PC-9 (cell line): Measurements from ENCODE around the gene EFCAB7. TPM values are rescaled to one million over a fixed set of nuclear protein-coding genes. Genes with fewer than 3 reads are reported as not detected.

Experiments used
- BruUV-seq: library from RNA; stranded (reverse); fragments of 400-500 nt; replicated peaks from 2 replicates; lab custom pipeline; 2021; lab: Mats Ljungman, UMichigan
- CTCF ChIA-PET: fragments of 300-600 bp; sonication (Branson Sonifier 250); formaldehyde crosslinking; loops from one replicate; lab custom pipeline; 2022; ENCODE audit warnings: antibody characterized with exemption; lab: Charles Lee
- POLR2A ChIA-PET: fragments of 300-600 bp; sonication (Branson Sonifier 250); formaldehyde crosslinking; loops from one replicate; lab custom pipeline; 2022; ENCODE audit warnings: antibody characterized with exemption; ENCODE audit not compliant: unreplicated experiment; lab: Charles Lee
- DNase-seq, 2 experiments: peaks; one replicate each; pipeline versions ENCODE4 v3.0.0 to v3.0.0-alpha.2; 2015 to 2022; ENCODE audit warnings: mixed read lengths in 1 of 2
- H2AFZ ChIP-seq: fragments of 200-600 bp; sonication (generic); 2 replicates; pipeline ENCODE4 v1.8.1; 2017; ENCODE audit warnings: antibody characterized with exemption
- H3F3A ChIP-seq: fragments of 200-600 bp; sonication (generic); 2 replicates; pipeline ENCODE4 v1.8.1; 2017; ENCODE audit warnings: antibody characterized with exemption, mild to moderate bottlenecking, low read depth; ENCODE audit not compliant: insufficient read depth
- H3K27ac ChIP-seq: fragments of 200-600 bp; sonication (generic); 2 replicates; pipeline ENCODE4 v1.6.1; 2016; ENCODE audit warnings: mixed run types
- H3K27me3 ChIP-seq: fragments of 200-600 bp; sonication (generic); 2 replicates; pipeline ENCODE4 v1.6.1; 2016; ENCODE audit warnings: low read depth, mixed run types; ENCODE audit not compliant: insufficient read depth
- H3K36me3 ChIP-seq: fragments of 200-600 bp; sonication (generic); 2 replicates; pipeline ENCODE4 v1.6.1; 2016; ENCODE audit warnings: low read depth, mixed run types
- H3K4me1 ChIP-seq: fragments of 200-600 bp; sonication (generic); replicated peaks from 2 replicates; pipeline ENCODE4 v1.6.1; 2016; ENCODE audit warnings: mixed run types; ENCODE audit not compliant: insufficient read depth
- H3K4me2 ChIP-seq: fragments of 200-600 bp; sonication (generic); 2 replicates; pipeline ENCODE4 v1.6.1; 2017; ENCODE audit warnings: mixed run types
- H3K4me3 ChIP-seq: fragments of 200-600 bp; sonication (generic); 2 replicates; pipeline ENCODE4 v1.6.1; 2016; ENCODE audit warnings: mixed run types
- H3K79me2 ChIP-seq: fragments of 200-600 bp; sonication (generic); 2 replicates; pipeline ENCODE4 v1.6.1; 2017; ENCODE audit warnings: low read depth, mixed run types
- H3K9me2 ChIP-seq: fragments of 200-600 bp; sonication (generic); 2 replicates; pipeline ENCODE4 v1.8.1; 2017; ENCODE audit warnings: mild to moderate bottlenecking; ENCODE audit not compliant: insufficient read depth
- H3K9me3 ChIP-seq: fragments of 200-600 bp; sonication (generic); 2 replicates; pipeline ENCODE4 v1.8.1; 2016; ENCODE audit warnings: low read depth; ENCODE audit not compliant: insufficient read depth
- H4K20me1 ChIP-seq: fragments of 200-600 bp; sonication (generic); 2 replicates; pipeline ENCODE4 v1.8.1; 2017; ENCODE audit not compliant: insufficient read depth
- EZH2 ChIP-seq: fragments of 200-600 bp; sonication (generic); IDR thresholded peaks from 2 replicates; pipeline ENCODE4 v1.8.0; 2017; ENCODE audit warnings: antibody characterized with exemption, low read depth
- intact Hi-C: fragments of 100-400 bp; cut with micrococcal nuclease; formaldehyde crosslinking; loops from one replicate; pipeline ENCODE4 v1.10.0; 2022; ENCODE audit not compliant: unreplicated experiment
- total RNA-seq: library from RNA; stranded (reverse); gene quantifications from 2 replicates; pipeline ENCODE4 v1.2.3, GENCODE V29; 2021
- TF ChIP-seq, protein P1 (sequence below): fragments of 200-600 bp; sonication (generic); conservative IDR thresholded peaks from 2 replicates; pipeline ENCODE4 v1.6.1; 2017; ENCODE audit warnings: mixed run types, antibody characterized with exemption, mild to moderate bottlenecking, moderate library complexity

Gene EFCAB7
- total RNA-seq, 1 experiment from 2014 or later = 11.2 TPM

DNA sequence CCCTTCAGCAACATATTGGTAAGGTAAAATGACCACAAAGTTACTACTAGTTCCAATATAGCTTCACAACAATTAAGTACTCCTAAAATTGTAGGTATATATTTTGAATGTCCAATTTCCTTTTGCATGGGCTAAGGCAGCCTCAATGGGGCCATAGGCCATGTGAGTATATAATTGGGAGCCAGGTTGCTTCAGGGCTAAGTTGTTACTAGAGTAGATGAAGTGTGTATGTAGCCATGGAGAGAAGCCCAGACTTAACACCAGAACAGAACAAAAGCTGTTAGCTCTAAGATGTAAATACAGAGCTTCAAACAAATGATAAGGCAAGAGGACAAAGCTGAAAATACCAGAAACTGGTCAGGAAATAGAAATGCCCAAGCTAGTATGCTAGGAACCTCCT, 16.5 kb upstream of the EFCAB7 start:
- Histone ChIP-seq H3K79me2 (no peaks in the 10 kb centered on the region), H3K9me2 (no peaks in the 10 kb centered on the region), H2AFZ (no peak overlapping the region), H3K4me2 (no peak overlapping the region), H3K36me3 (peaks cover 10% of the 10 kb centered on the region), H3K27me3 (no peaks in the 10 kb centered on the region), H4K20me1 (no peaks in the 10 kb centered on the region), H3K27ac (no peak overlapping the region), H3K4me1 (no peaks in the 10 kb centered on the region), H3K9me3 (no peaks in the 10 kb centered on the region), H3F3A (no peaks in the 10 kb centered on the region), H3K4me3 (no peak overlapping the region)
- ChIA-PET CTCF (no interaction called here), POLR2A (no interaction called here)
- BruUV-seq = no TSS peak
- DNase-seq = no peak
- no peak for TF ChIP-seq EZH2
- TF ChIP-seq, protein P1, sequence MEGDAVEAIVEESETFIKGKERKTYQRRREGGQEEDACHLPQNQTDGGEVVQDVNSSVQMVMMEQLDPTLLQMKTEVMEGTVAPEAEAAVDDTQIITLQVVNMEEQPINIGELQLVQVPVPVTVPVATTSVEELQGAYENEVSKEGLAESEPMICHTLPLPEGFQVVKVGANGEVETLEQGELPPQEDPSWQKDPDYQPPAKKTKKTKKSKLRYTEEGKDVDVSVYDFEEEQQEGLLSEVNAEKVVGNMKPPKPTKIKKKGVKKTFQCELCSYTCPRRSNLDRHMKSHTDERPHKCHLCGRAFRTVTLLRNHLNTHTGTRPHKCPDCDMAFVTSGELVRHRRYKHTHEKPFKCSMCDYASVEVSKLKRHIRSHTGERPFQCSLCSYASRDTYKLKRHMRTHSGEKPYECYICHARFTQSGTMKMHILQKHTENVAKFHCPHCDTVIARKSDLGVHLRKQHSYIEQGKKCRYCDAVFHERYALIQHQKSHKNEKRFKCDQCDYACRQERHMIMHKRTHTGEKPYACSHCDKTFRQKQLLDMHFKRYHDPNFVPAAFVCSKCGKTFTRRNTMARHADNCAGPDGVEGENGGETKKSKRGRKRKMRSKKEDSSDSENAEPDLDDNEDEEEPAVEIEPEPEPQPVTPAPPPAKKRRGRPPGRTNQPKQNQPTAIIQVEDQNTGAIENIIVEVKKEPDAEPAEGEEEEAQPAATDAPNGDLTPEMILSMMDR = no peak
- intact Hi-C loops = no loop called here

DNA sequence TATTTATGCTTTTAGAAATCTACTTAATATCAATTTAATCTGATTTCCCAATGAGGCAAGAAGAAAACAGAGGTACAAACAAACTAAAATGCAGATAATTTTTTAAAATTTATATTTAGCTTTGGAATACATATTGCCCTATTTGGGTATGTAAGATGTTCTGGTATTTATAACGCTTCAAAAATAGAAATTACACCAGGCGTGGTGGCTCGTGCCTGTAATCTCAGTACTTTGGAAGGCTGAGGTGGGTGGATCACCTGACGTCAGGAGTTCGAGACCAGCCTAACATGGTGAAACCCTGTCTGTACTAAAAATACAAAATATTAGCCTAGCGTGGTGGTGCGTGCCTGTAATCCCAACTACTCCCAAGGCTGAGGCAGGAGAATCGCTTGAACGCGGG, 13.6 kb upstream of the EFCAB7 start:
- Histone ChIP-seq H3K9me3 (no peaks in the 10 kb centered on the region), H3K4me3 (no peak overlapping the region), H2AFZ (no peak overlapping the region), H3K36me3 (peaks cover 10% of the 10 kb centered on the region), H3K27me3 (no peaks in the 10 kb centered on the region), H3K4me2 (no peak overlapping the region), H3K27ac (no peak overlapping the region), H3K4me1 (no peaks in the 10 kb centered on the region), H3F3A (no peaks in the 10 kb centered on the region; the same call in 1 of the 2 replicates), H3K9me2 (no peaks in the 10 kb centered on the region), H3K79me2 (0 out of 2 replicates have a peak, but pooled peaks cover 4% of the 10 kb centered on the region), H4K20me1 (no peaks in the 10 kb centered on the region)
- no peak for DNase-seq
- POLR2A ChIA-PET = no interaction called here
- CTCF ChIA-PET = no interaction called here
- no TSS peak for BruUV-seq
- intact Hi-C loops = no loop called here
- no peak for TF ChIP-seq EZH2
- TF ChIP-seq, protein P1 = no peak

DNA sequence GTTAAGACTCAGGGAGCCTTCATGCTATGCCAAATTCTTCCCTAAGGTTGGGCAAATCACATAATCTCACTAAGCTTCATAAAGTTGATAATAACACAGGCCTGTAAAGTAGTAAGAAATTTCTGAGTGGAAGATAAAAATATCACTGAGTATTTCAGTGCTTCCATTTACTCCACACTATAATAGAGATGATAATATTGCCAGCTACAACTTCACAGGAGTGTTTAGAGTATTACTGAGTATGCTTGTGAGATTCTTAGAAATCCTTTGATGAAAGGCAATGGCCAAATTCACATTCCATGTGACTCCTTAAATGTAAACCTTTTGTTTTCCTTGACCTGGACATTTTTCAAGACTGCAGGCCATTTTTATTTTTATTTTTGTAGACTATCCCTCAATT, 10.7 kb upstream of the EFCAB7 start:
- Histone ChIP-seq H3K9me3 (no peaks in the 10 kb centered on the region), H3K4me2 (no peak overlapping the region), H3K27ac (no peak overlapping the region), H3K27me3 (no peaks in the 10 kb centered on the region), H4K20me1 (no peaks in the 10 kb centered on the region), H2AFZ (no peak overlapping the region), H3K4me1 (no peaks in the 10 kb centered on the region), H3K4me3 (no peak overlapping the region), H3K36me3 (peaks cover 4% of the 10 kb centered on the region), H3K79me2 (peaks cover 6% of the 10 kb centered on the region; the same call in 1 of the 2 replicates), H3K9me2 (no peaks in the 10 kb centered on the region), H3F3A (no peaks in the 10 kb centered on the region; the same call in 1 of the 2 replicates)
- TF ChIP-seq, protein P1 = no peak
- TF ChIP-seq EZH2 = no peak
- ChIA-PET CTCF (no interaction called here), POLR2A (no interaction called here)
- DNase-seq = no peak
- BruUV-seq = no TSS peak
- intact Hi-C loops = no loop called here
